BE2C (cell line): Measurements from ENCODE around the gene EFCAB5.
"Not testable (repeated sequence)": the region's sequence is repeated elsewhere in the genome, so short reads cannot be mapped to it uniquely, and the experiment has no call there.

Source experiments
- DNase-seq: peaks from one replicate; pipeline ENCODE4 v3.0.0-alpha.2; 2020
- H3K27me3 ChIP-seq: fragments of 250-450 bp; sonication (Bioruptor Pico); 2 replicates; pipeline ENCODE4 v1.5.1; 2020; ENCODE audit warnings: mild to moderate bottlenecking
- H3K36me3 ChIP-seq: fragments of 250-450 bp; sonication (Bioruptor Pico); 2 replicates; pipeline ENCODE4 v1.5.1; 2020; ENCODE audit warnings: mild to moderate bottlenecking
- H3K4me1 ChIP-seq: fragments of 250-450 bp; sonication (Bioruptor Pico); 2 replicates; pipeline ENCODE4 v1.5.1; 2020
- H3K4me3 ChIP-seq: 2 replicates; pipeline ENCODE4 v1.5.1; 2011; ENCODE audit warnings: low read depth, low read length
- H3K9me3 ChIP-seq: fragments of 250-450 bp; sonication (Bioruptor Pico); 2 replicates; pipeline ENCODE4 v1.5.1; 2020
- TF ChIP-seq, protein P1 (sequence below): IDR thresholded peaks from 2 replicates; pipeline ENCODE4 v1.5.1; 2012; ENCODE audit warnings: mild to moderate bottlenecking, low read depth, low read length

Gene EFCAB5

DNA sequence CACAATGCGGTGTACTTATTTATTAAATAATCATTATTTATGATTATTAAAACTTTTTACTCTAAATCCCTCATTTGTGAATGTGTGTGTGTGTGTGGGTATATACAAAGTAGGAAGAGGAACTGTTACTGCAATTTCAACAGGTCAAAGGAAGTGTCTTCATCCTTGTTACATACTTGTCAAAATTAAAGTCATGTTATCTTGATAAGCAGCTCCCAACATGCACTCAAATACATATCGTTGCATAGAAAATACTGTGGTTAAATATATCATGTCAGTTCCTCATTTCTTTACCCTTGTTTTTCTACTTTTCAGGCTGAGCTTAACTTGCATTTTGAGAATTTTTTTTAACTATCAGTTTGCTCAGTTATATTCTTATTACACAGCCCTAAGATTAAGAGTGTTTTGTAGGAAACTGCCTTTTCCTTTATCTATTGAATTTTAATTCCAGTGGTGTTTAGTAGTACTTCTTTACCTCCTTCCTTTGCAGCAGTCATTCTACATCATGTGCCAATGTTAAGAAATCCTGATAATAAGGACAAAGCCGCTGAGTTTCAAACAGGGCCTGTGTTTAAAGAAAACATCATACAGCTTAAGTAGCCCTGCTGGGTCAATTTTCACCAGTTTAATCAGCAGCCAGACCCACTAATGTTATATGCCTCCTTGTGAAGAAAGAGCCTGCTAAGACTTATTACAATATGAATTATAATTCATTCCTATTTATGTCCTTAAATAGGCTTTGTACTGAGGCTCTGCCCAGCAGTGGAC, 7.2 kb downstream of the EFCAB5 start:
- Histone ChIP-seq H3K9me3 (no peaks in the 10 kb centered on the region), H3K27me3 (no peaks in the 10 kb centered on the region), H3K4me1 (no peaks in the 10 kb centered on the region), H3K36me3 (no peaks in the 10 kb centered on the region), H3K4me3 (no peak overlapping the region)
- TF ChIP-seq, protein P1, sequence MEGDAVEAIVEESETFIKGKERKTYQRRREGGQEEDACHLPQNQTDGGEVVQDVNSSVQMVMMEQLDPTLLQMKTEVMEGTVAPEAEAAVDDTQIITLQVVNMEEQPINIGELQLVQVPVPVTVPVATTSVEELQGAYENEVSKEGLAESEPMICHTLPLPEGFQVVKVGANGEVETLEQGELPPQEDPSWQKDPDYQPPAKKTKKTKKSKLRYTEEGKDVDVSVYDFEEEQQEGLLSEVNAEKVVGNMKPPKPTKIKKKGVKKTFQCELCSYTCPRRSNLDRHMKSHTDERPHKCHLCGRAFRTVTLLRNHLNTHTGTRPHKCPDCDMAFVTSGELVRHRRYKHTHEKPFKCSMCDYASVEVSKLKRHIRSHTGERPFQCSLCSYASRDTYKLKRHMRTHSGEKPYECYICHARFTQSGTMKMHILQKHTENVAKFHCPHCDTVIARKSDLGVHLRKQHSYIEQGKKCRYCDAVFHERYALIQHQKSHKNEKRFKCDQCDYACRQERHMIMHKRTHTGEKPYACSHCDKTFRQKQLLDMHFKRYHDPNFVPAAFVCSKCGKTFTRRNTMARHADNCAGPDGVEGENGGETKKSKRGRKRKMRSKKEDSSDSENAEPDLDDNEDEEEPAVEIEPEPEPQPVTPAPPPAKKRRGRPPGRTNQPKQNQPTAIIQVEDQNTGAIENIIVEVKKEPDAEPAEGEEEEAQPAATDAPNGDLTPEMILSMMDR = no peak
- no peak for DNase-seq

DNA sequence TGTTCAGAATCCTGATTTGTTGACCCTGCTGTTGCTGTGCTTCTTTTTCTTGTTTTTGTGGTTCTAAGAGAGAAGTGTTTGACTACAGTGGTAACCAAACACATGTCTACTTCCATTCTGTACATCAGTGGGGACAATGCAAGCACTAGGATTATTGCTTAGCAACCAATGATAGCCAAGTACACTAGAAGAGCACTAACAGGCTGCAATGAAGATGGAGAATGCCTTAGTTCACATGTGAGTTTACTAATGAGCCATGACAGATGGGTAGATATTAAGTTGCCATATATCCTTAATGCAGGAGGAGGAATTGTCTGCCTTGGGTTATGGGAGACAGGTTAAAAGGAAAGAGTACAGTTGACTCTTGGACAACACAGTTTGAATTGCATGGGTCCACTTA, 8.3 kb downstream of the EFCAB5 start:
- TF ChIP-seq, protein P1 = no peak
- H3K36me3 ChIP-seq = no peaks in the 10 kb centered on the region
- no peaks in the 10 kb centered on the region for H3K9me3 ChIP-seq
- no peak overlapping the region for H3K4me3 ChIP-seq
- no peaks in the 10 kb centered on the region for H3K4me1 ChIP-seq
- H3K27me3 ChIP-seq = no peaks in the 10 kb centered on the region
- no peak for DNase-seq

DNA sequence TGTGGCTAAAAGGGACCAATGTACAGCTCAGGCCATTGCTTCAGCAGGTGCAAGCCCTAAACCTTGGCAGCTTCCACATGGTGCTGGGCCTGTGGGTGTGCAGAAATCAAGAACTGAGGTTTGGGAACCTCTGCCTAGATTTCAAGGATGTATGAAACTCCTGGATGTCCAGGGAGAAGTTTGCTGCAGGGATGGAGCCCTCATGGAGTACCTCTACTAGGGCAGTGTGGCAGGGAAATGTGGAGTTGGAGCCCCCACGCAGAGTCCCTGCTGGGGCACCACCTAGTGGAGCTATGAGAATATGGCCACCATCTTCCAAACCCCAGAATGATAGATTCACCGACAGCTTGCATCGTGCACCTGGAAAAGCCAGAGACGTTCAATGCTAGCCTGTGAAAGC, 13.0 kb downstream of the EFCAB5 start:
- TF ChIP-seq, protein P1 = 0 out of 2 replicates have a peak, but pooled peaks have one; percentile 10
- H3K4me3 ChIP-seq = no peak overlapping the region
- DNase-seq = peak; percentile 14
- H3K36me3 ChIP-seq = no peaks in the 10 kb centered on the region
- H3K4me1 ChIP-seq = no peaks in the 10 kb centered on the region
- H3K27me3 ChIP-seq = no peaks in the 10 kb centered on the region
- H3K9me3 ChIP-seq = no peaks in the 10 kb centered on the region

DNA sequence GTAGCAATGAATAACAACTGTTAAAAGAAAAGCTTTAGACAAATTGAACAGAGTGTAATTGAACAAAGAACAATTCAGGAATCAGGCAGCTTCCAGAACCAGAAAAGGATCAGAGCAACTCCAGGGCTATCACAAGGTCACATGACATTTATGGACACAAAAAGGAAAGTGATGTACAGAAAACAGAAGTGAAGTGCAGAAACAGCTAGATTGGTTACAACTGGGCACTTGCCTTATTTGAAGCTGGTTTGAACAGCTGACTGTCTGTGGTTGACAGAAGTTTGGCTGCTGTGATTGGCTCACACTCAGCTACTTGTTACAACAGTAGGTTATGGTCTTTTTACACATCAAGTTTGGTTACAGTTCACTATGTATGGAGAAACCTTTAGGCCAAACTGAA, 14.8 kb downstream of the EFCAB5 start:
- Histone ChIP-seq H3K9me3 (no peaks in the 10 kb centered on the region), H3K4me1 (no peaks in the 10 kb centered on the region), H3K4me3 (no peak overlapping the region), H3K36me3 (no peaks in the 10 kb centered on the region), H3K27me3 (no peaks in the 10 kb centered on the region)
- TF ChIP-seq, protein P1 = no peak
- DNase-seq = no peak

DNA sequence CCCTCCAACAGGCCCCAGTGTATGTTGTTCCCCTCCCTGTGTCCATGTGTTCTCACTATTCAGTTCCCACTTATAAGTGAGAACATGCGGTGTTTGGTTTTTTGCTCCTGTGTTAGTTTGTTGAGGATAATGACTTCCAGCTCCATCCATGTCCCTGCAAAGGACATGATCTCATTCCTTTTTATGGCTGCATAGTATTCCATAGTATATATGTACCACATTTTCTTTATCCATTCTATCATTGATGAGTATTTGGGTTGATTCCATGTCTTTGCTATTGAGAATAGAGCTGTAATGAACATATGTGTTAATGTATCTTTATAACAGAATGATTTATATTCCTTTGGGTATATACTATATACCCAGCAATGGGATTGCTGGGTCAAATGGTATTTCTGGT, 16.1 kb downstream of the EFCAB5 start:
- not testable (repeated sequence) for DNase-seq, H3K4me3 ChIP-seq, H3K27me3 ChIP-seq

DNA sequence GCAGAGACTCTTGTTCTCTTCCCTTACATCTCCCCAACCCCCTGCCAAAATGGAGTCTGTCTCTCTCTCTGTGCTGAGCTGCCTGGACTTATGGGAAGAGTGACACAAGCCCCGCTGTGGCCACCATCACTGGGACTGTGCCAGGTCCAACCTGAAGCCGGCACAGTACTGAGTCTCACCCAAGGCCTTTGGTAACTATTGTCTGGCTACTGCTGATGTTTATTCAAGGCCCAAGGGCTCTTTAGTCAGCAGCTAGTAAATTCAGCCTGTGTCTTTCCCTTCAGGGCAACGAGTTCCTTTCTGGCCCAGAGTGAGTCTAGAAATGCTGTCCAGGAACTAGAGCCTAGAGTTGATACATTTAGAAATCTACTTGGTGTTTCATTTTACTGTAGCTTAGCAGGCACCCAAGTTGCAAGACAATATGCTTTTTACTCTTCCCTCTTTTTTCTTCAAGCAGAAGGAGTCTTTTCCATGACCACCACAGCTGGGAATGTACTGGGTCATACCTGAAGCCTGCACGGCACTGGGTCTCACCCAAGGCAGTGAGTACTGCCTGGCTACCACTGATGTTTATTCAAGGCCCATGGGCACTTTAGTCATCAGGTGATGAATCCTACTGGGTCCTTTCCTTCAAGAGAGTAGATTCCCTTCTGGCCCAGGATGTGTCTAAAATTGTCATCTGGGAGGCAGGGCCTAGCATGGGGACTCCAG, 17.7 kb downstream of the EFCAB5 start:
- Histone ChIP-seq H3K36me3 (no peaks in the 10 kb centered on the region), H3K4me1 (no peaks in the 10 kb centered on the region), H3K4me3 (no peak overlapping the region), H3K9me3 (no peaks in the 10 kb centered on the region), H3K27me3 (no peaks in the 10 kb centered on the region)
- TF ChIP-seq, protein P1 = no peak
- no peak for DNase-seq

More for the DNA sequence above, 16.1 kb downstream of the EFCAB5 start:
- H3K4me1 ChIP-seq, H3K36me3 ChIP-seq, H3K9me3 ChIP-seq: not testable (repeated sequence)
